Endodermal cell (in vitro differentiated cells): ENCODE data around the gene PDE6D. TPM values are rescaled to one million over a fixed set of nuclear protein-coding genes. Genes with fewer than 3 reads are reported as not detected.

Source experiments
- DNase-seq: peaks from one replicate; pipeline ENCODE4 v3.0.0-alpha.2; 2017
- H3K27ac ChIP-seq: 2 replicates; pipeline ENCODE4 v1.5.1; 2013; ENCODE audit warnings: mild to moderate bottlenecking, low read depth, low read length, moderate library complexity
- H3K27me3 ChIP-seq: 2 replicates; pipeline ENCODE4 v1.6.1; 2013; ENCODE audit warnings: mild to moderate bottlenecking, low read length, moderate library complexity; ENCODE audit not compliant: insufficient read depth, control insufficient read depth, poor library complexity, severe bottlenecking
- H3K36me3 ChIP-seq: 2 replicates; pipeline ENCODE4 v1.7.0; 2013; ENCODE audit warnings: mild to moderate bottlenecking, low read length, moderate library complexity; ENCODE audit not compliant: control insufficient read depth, insufficient read depth
- H3K4me1 ChIP-seq: one replicate; pipeline ENCODE4 v1.7.0; 2013; ENCODE audit warnings: low read length; ENCODE audit not compliant: control insufficient read depth, insufficient read depth
- H3K4me3 ChIP-seq: 2 replicates; pipeline ENCODE4 v1.5.1; 2013; ENCODE audit warnings: mild to moderate bottlenecking, low read length, moderate library complexity
- H3K9ac ChIP-seq: 2 replicates; pipeline ENCODE4 v1.6.1; 2013; ENCODE audit warnings: mild to moderate bottlenecking, low read length, moderate library complexity; ENCODE audit not compliant: poor library complexity, severe bottlenecking; ENCODE audit errors: extremely low read depth
- H3K9me3 ChIP-seq: 2 replicates; pipeline ENCODE4 v1.6.1; 2013; ENCODE audit warnings: mild to moderate bottlenecking, low read length, moderate library complexity; ENCODE audit not compliant: control insufficient read depth
- H3K27ac Mint-ChIP-seq: 2 replicates; pipeline ENCODE4 v1.8.0; 2020; ENCODE audit warnings: mixed read lengths
- H3K27me3 Mint-ChIP-seq: 2 replicates; pipeline ENCODE4 v1.8.0; 2021; ENCODE audit warnings: mild to moderate bottlenecking, mixed read lengths; ENCODE audit not compliant: insufficient read depth
- H3K36me3 Mint-ChIP-seq: 2 replicates; pipeline ENCODE4 v1.8.0; 2020; ENCODE audit warnings: low read depth, mixed read lengths
- H3K4me1 Mint-ChIP-seq: 2 replicates; pipeline ENCODE4 v1.8.0; 2020; ENCODE audit warnings: mixed read lengths
- H3K4me3 Mint-ChIP-seq: 2 replicates; pipeline ENCODE4 v1.8.0; 2020; ENCODE audit warnings: mild to moderate bottlenecking, moderate library complexity, mixed read lengths
- H3K9me3 Mint-ChIP-seq: 2 replicates; pipeline ENCODE4 v1.8.0; 2020; ENCODE audit warnings: mild to moderate bottlenecking, mixed read lengths
- CTCF ChIP-seq: fragments of 200-600 bp; sonication (generic); conservative IDR thresholded peaks from 2 replicates; pipeline ENCODE4 v1.5.0; 2021; ENCODE audit warnings: antibody characterized with exemption, mild to moderate bottlenecking
- WGBS, 2 experiments: methylation state at CpG; one replicate each; pipeline versions ENCODE4 v1.1.5 to v1.1.7; 2013; ENCODE audit warnings: missing lambda C conversion rate in 2 of 2, mixed read lengths in 1 of 2; ENCODE audit not compliant: insufficient coverage in 1 of 2, insufficient read length in 1 of 2; 5-methylcytosine and 5-hydroxymethylcytosine counted together
- total RNA-seq, 2 donors: library from RNA; stranded (reverse); fragmentation: NEBNext Ultra II Directional in 1 of 2; extraction: Animal tissue kit (Norgen Biotek cat#: 25700) in 1 of 2; gene quantifications; 2 replicates in 1 of 2; 3 replicates in 1 of 2; pipeline ENCODE4 v1.2.1, GENCODE V29; 2021

The PDE6D gene
- total RNA-seq, 2 donors from 2014 or later, result 24.7 to 25.5 TPM

- DNase-seq, result no peak
- 90 to 96% methylated on average over 7 of the region's 7 CpGs for WGBS, 2 experiments
- Mint-ChIP-seq H3K36me3 (no peaks in the 10 kb centered on the region), H3K4me1 (no peaks in the 10 kb centered on the region), H3K4me3 (no peak overlapping the region), H3K27me3 (no peaks in the 10 kb centered on the region), H3K9me3 (no peaks in the 10 kb centered on the region), H3K27ac (no peak overlapping the region)
- H3K9me3 ChIP-seq, result no peaks in the 10 kb centered on the region
- H3K27ac ChIP-seq, result no peak overlapping the region
- no peaks in the 10 kb centered on the region for H3K27me3 ChIP-seq
- no peak overlapping the region for H3K9ac ChIP-seq
- no peak for TF ChIP-seq CTCF
- no peak overlapping the region for H3K4me3 ChIP-seq
- H3K4me1 ChIP-seq, result no peaks in the 10 kb centered on the region
- H3K36me3 ChIP-seq, result no peaks in the 10 kb centered on the region
Measured at GRCh38 chr2:231693956-231694355, 87.1 kb downstream of the PDE6D start.

GRCh38 chr2:231692847-231693246 is 88.2 kb downstream of the PDE6D start:
- Histone ChIP-seq H3K27me3 (no peaks in the 10 kb centered on the region), H3K27ac (no peak overlapping the region), H3K9me3 (no peaks in the 10 kb centered on the region), H3K9ac (no peak overlapping the region), H3K4me1 (peaks cover 2% of the 10 kb centered on the region), H3K36me3 (no peaks in the 10 kb centered on the region), H3K4me3 (no peak overlapping the region)
- H3K27ac Mint-ChIP-seq, result no peak overlapping the region
- 93 to 94% methylated on average over 12 to 13 of the region's 13 CpGs for WGBS, 2 experiments
- no peaks in the 10 kb centered on the region for H3K4me1 Mint-ChIP-seq
- H3K36me3 Mint-ChIP-seq, result no peaks in the 10 kb centered on the region
- H3K4me3 Mint-ChIP-seq, result no peak overlapping the region
- H3K27me3 Mint-ChIP-seq, result no peaks in the 10 kb centered on the region
- TF ChIP-seq CTCF, result peak; percentile 14
- no peaks in the 10 kb centered on the region for H3K9me3 Mint-ChIP-seq
- DNase-seq, result peak; percentile 44

- Histone ChIP-seq H3K4me1 (peaks cover 5% of the 10 kb centered on the region), H3K27ac (no peak overlapping the region), H3K9ac (no peak overlapping the region), H3K36me3 (no peaks in the 10 kb centered on the region), H3K4me3 (no peak overlapping the region), H3K9me3 (no peaks in the 10 kb centered on the region), H3K27me3 (no peaks in the 10 kb centered on the region)
- H3K4me3 Mint-ChIP-seq, result no peak overlapping the region
- H3K27me3 Mint-ChIP-seq, result no peaks in the 10 kb centered on the region
- TF ChIP-seq CTCF, result no peak
- peaks cover 5% of the 10 kb centered on the region for H3K4me1 Mint-ChIP-seq
- H3K36me3 Mint-ChIP-seq, result no peaks in the 10 kb centered on the region
- WGBS, 2 experiments, result 62 to 73% methylated on average over 8 to 9 of the region's 9 CpGs
- H3K27ac Mint-ChIP-seq, result no peak overlapping the region
- peak; percentile 65 for DNase-seq
- H3K9me3 Mint-ChIP-seq, result no peaks in the 10 kb centered on the region
Measured at GRCh38 chr2:231691251-231691772, 89.8 kb downstream of the PDE6D start.
